GM19035 (cell line): ENCODE data around the gene CYP27B1.

Experiments
- ATAC-seq: cut with Tn5 transposase; IDR thresholded peaks from one replicate; pipeline ENCODE4 v1.9.1; 2021; ENCODE audit not compliant: unreplicated experiment

Gene CYP27B1

DNA sequence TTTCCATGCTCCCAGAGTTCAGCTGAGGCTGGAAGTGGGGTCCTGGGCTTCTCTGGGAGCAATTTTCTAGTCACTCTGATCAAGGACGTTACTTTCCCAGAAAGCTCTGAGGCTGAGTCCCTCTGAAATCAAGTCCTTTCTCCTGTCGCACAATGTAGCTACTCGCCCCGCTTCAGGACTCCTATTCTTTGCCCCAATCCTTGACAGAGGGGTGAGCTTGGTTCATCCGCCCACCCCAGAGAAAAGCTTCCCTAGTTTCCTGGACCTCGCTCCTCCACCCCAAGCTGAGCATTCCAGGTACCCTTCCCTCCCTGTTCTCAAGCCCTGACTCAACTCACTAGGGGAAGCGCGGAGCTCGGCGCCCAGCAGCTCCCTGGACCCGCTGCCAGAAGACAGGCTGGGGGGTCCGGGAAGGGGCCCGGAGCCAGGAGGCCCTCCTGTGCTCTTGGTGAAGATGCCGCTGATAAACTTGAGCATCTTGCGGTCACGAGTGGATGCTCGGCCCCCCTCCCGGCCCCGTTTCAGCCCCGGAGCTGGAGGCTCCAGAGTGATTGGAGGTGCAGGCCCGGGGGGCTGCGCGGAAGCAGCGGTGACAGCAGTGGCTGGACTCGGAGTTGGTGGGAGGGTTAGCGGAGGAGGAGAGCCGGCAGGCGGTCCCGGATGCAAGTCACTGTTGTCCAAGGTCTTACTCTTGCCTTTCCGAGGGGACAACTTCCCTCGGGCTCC lies 30.0 kb downstream of the CYP27B1 start:
- ATAC-seq: no peak

DNA sequence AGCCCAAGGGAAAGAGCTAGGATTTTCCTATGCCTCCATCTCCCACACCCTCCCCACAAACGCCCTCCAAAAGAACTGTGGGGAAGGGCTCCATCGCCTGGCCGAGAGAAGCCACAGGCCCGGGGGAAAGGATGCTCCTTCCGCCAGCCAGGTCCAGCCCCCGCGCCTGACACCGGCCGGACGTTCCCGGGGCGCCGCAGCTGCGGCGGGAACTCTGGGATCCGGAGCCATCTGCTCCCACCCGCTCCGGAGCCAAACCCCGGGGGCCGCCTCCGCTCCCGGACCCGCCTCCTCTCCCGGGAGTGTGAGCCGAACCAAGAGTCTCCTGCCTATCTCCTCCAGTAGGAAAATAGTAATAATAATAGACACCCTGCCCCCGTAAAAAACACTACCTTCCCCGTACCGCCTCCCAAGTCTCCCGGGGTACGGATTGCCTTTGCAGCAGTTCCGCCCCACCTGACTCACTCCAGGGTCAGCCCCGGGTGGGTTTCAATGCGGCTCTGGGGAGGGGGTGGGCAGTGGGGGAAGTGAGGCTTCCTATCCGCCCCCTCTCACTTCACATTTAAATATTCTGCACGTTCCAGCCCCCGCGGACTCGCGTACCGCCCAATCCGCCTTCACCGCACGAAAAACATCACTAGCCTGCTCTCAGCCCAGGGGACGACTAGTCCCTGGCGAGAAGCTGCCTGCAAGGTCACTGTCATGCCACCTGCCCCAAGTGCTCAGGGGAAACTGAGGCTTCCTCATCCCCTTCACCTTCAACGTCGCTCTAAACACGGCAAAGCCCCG lies 30.7 kb downstream of the CYP27B1 start:
- ATAC-seq: no peak

DNA sequence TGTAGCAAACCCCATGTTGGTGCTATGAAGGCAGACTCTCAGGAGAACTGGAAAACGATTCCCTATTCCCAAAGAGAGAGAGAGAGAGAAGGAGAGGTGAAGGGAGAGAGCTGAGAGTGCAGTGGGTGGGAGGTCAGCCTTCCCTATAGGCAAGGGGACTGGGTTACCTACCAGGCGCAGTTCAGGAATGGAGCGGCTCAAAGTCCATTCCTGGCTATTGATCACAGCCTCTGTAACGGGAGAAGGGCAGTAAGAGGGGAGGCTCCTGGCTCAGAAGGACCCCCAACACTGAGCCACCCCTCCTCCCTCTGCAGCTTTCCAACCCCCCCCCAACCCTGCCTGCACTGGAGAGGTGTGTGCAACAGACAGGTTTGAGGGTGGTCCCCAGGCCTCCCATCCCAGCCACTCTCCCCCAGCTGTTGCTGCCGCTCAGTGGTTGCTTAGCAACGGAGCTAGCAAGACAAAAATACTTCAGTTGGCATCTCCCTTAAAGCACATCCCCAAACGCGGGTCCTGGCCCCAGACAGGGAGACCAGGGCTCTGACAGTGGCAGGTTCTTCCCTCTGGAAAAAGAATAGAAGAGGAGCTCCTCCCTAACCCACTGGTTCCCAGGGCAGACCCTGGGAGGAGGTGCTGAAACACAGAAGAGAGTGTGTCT lies 31.6 kb downstream of the CYP27B1 start:
- no peak for ATAC-seq

DNA sequence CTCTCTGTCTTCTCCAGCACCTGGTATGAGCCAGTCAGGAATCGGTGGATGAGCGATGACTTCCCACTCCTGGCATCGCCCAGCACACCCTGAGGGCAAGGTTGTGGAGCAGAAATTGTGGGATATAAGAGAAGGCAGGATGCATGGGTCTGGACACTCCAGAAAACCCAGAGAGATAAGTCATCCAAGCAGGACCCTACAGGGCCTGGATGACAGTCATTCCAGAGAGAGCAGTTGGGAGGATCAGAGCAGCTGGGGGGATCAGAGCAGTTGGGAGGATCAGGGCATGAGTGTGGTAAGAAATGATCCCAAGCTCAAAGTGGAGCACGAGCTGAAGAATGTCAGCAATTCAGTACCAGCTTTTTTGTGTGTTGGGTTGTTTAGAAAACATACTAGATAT lies 32.3 kb downstream of the CYP27B1 start:
- ATAC-seq: no peak

DNA sequence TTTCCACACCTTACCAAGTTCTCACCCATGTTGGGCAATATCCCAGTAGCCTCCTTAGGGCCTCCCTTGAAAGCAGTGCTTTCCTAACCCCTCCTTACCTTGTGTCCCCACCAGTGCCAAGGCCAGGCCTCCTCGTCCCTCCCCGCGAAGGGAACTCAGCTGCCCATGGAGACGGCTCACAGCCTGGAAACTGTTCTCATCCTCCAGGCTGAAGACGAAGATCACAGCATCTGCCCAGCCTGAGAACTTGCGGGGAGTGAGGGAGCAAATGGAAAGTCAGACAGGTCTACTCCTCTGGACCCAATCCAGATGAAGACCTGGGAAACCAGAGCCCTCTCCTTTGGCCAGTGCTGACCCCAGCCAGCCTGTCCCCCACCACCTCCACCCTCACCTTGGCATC lies 33.0 kb downstream of the CYP27B1 start:
- no peak for ATAC-seq

DNA sequence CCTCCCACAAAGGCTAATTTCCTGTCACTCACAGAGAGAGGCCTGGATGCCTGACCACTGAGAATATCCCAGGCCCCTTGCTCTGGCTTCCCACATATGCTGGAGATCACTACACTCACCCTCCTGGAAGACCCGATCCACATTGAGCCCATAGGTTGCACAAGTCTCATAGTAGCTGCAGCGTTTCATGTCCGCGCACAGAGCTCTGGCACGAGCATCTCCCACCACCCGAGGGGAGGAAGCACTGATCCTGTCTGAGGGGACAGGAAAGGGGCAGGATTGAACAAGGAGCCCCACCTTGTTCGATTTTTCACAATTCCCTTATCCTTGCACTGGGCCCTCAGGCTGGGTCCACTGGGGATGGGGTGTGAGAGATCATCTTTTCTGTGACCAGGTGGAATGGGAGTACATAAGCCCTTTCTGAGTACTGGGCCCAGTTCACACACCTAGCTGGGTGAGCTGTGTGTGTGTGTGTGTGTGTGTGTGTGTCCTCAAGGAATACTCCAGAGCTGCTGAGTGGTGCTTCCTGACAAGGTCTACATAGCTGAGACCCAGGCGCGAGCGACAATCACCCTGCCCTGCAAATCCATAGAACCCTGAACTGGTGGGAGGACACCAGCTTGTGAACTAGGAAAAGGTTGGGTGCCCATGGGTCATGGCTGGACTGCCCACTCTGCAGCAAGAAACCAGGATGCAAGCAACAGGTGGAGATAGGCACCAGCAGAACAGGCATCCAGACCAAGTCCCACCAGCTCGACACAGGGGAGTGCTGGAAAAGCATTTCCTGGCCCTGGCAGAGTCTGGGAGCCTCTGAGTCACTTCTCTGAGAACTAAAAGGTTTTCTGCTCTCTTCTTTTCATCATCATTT lies 33.9 kb downstream of the CYP27B1 start:
- no peak for ATAC-seq

DNA sequence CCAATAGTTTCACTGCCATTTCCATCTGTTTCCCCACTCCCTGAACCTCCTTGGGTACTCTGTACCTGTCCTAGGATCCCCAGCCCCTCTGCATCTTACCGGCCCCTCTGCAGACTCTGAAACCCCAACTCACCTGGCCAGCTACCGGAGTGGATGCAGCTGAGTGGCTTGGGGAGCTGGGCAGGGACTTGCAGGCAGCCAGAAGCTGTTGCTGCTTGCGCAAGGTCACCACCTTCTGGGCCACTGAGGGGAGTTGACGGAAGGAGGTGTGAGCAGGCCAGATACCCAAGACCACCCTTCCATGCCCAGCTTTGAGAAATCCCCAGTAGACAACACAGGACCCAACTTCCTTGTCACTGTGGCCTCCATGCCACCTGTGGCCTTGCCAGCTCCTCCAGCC lies 34.6 kb downstream of the CYP27B1 start:
- ATAC-seq: no peak

DNA sequence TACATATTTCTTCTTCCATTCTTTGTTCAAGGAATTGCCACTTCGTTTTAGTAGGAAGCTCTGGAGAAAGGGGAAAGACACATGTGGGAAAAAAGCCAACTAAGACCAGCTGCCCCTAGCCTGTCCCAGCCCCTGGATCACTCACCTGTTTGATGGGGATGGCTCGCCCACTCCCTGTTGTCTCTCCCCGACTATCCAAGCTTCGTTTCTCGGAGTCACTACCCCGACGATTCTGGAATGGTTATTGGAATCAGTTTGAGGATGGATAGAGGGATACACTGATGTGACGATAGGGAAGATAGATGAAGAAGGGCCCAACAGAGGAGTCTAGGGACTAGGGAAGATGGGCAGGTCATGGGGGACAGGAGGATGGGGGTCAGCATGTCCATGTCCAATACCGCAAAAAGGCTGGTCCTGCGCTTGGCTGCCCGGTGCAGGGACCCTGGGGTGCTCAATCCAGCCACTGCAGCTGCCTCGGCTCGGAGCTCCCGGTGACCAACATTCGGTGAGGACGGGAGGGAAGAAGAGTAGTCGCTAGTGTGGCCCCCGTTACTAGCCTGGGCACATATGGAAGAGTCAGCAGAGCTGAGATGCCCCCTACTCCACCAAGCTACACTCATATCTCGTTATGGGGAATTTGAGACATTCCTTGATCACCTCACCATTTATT lies 35.3 kb downstream of the CYP27B1 start:
- ATAC-seq: no peak

DNA sequence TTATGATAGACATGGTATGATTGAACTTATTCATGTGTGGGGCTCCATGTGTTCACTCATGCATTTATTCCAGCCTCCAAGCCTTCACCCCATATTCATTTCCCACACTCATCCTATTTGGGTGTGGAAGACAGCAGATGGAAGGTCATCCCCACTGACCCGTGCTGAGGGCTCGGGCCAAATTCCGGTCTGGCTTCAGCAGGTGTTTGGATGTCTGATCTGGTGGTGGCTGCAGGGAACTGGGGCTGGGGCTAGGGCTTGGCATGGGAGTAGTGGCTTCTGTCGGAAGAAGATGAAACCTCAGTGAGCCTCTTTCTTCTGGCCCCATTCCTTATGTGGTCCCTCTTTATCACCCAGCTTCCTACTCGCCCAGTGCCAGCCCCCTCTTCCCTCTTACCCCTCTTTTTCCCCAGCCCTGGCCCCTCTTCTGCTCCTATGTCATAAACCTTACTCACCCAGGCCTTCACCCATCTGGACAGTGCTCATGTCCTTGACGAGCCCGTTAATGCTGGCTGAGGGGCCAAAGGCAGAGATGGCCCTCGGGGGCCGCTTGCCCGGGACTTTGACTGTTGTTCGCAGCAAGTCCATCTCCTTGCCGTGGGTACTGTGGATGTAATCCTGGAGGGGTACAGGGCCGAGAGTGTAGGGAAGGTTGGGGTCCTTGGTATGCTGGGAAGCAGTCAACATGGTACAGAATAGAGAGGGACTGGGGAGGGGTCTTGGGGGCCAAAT lies 36.4 kb downstream of the CYP27B1 start:
- no peak for ATAC-seq

DNA sequence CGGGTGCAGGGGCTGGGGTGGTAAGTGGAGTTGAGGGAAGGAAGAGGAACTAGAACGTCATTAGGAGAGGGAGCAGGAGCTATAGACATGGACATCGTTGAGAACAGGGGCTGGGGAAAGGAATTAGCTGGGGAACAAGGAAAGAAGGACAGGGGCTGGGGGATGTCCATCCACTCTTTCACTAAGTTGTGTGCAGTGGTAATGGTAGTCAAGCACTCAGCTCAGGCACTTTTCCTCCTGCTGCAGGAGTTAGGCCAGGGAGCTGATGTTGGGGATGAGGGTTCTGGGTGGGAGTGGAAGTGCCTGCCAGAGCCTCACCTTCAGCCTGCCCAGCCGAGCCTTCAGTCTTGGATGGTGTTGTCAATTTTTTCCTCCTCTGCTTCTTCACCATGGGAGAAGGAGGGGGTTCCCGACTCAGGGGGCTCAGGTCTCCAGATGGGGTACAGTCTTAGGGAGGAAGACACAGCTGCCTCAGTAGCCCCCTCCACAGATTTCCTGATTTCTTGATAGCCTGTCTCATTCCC lies 37.5 kb downstream of the CYP27B1 start:
- no peak for ATAC-seq

DNA sequence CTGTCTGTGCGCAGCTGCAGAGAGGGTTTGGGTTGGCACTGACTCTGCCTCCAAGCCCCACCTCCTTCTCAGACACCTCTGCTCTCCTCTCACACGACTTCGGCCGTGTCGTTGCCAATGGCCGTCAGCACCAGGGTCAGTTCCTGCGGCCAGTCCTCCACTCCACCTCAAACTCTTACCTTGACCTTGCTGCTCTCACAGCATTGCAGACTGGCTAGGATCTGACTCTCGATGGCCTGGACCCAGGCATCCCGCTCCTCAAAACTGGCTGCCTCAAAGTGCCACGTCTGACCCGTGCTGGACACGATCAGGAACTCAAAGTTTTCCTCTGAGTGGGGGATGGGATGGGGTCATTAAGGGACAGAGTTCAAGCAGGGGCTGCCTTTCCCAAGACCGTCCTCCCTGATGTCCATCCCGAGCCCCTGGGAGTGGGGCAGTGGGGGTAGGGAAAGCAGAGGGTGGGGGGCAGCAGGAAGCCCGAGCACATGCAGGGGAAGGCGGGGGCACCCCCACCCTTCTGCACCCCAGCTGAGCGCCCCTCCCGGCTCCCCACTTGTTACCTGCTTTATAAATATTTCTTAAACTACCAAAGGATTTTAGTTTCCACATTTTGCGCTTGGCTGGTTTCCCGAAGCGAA lies 39.0 kb downstream of the CYP27B1 start:
- no peak for ATAC-seq

DNA sequence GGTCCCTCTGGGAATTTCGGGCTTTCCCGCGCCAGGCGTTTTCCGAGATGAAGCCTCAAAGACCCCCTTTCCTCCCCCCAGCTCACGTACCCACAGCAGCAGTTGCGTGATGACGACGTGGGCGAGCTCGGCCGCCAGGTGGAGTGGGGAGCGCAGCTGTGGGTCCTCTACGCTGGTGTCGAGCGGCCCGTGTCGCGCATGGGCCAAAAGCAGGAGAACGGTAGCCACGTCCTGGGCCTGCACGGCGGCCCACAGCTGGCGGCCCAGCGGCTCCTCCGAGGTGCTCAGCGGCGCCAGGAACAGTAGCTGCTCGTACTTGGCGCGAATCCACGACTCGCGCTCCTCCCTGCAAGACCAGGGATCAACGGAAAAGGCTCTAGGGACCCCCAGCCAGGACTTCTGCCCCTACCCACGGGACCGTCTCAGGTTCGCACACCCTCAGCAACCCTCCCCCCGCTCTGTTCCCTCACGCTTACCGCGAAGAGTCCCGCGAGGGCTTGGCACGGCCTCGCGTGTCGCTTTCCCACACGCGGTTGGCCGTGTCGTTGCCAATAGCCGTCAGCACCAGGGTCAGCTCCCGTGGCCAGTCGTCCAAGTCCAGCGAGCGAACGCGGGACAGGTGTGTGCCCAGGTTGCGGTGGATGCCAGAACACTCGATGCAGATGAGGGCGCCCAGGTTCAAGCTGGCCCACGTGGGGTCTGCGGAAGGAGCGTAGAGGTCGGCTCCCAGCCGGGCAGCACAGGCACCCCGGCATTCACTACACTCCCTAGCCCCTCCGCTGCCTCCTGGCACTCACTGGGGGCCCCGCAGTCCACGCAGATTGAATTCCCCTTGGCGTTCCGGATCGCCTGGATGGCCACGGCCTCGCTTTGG lies 39.8 kb downstream of the CYP27B1 start:
- ATAC-seq: no peak

DNA sequence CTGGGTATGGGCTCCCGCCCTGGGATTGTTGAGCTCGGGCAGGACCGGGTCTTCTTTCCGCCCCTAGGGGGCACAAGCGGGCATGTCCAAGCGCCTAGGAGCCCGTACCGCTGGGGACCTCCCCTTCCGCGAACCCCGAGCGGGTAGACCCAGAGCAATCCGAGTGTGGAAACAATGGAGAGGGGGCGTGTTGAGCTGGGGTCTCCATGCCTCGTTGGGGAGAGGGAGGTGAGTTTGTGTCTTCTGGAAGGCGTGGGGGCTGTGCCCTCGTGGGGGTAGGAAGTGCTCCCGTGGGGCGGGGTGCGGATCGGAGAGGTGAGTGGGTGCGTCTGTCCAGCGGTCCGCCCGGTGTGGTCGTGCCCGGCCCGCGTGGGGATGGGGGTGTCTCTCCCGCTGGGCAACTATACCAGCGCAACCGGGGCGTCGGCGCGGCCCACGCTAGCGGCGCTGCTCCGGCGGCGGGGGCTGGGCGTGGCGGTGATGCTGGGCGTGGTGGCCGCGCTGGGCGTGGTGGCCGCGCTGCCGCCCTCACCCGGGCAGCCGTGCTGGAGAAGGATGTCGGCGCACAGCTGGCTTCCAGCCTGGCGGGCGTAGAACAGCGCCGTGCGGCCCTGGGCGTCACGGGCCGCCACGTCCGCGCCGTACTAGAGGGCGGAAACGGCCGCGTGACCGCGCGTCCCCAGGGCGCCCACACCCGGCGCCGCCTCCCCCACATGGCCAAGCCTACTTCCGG lies 40.6 kb downstream of the CYP27B1 start:
- no peak for ATAC-seq

DNA sequence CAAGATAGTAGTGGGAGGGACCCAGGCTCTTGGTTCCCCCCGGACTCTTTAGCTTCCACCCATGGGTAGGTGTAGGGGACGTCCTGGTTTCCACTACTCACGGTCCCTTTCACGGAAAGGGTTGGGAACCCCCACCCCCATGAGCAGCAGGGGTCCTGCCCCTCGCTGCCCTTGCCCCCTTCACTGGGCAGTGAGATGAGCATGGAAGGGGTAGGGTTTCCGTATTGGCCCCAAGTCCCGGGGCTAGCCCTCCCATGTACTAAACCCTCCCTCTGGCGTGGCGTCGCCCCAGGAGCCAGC lies 41.1 kb downstream of the CYP27B1 start:
- ATAC-seq: no peak

DNA sequence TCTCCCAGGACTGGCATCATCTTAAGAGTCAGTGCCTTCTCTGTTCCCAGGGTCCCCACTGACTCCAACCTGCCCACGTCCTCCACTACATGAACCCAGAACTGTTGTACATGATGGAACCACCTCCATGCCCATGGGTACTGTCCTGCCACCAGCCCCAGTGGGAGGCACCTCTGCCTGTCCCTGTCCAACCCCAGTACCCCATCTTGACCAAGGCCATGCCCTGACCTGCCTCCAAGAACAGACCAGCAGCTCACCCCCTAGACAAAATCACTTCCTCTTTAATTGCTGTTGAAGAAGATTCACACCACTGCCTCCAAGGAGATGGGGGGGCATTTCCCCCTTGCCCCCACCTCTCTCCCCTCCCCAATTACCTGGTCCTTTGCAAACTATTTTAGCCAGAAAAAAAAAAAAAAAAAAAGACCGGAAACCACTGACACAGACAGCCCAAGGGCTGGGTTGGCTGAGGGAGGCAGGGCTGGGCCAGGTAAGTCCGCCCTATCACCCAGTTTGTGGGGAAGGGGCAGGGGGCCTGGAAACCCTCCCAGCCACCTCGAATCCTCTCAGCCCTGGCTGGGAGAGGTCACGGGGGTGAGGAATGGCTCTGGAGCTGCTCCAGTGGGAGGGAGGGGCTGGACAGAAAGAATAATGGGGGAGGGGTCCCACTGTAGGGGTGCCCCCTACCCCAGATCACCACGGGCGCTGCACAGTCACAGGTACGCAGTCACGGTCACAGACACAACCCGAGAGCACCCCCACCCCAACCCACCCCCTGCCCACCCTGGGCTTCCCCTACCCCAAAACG lies 41.7 kb downstream of the CYP27B1 start:
- no peak for ATAC-seq

DNA sequence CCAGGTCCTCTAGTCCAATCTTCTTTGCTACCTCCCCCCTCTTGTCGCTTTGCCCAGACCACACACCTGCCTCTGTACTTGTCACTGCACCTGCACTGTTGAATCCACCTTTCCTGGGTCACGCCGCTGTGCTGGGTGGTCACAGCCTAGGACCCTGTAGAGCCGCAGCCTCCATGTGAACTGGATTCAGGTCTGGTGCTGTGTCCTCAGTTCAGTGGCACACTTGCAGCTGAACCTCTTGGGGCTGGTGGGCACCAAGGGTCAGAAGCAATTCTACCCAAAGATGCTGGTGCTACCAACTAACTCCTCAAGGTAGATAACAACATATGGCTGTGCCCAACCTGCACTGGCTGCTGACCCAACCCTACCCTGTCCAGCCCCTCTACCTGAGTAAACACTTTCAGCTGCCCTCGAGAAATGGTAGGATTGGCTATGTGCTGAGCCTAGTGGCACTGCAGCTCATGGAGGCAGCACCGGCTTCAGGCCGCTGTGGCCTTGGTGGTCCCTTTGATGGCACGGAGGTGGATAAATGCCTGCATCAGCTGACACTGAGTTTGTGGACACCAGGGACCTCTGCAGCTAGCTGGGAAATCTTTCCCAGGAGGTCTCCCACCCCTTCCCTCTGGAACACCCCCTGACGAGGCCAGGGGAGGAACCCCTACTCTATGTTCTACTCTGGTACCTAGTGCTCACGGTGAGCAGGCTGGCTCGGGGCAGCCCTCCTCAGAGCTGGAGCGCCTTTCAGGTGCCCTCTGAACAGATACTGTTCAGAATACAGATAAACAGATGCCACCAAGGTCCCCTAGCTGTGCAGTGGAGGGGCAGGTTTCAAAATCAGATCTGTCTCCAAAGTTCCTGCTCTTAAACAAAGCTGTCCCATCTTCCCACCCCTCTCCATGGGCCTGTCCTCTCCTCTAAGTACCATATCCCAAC lies 42.6 kb downstream of the CYP27B1 start:
- no peak for ATAC-seq
